Measurements from ENCODE around the gene PIP5K1C. TPM values are rescaled to one million over a fixed set of nuclear protein-coding genes. Genes with fewer than 3 reads are reported as not detected.

PIP5K1C gene
- total RNA-seq, 1 experiment from 2014 or later = 13.3 TPM

GRCh38 chr19:3737487-3738205 lies 37.4 kb upstream of the PIP5K1C start:
- DNase-seq (ENCODE audit: unreplicated experiment) = no peak
- CTCF ChIA-PET = interaction anchor here (0.6 to 0.7 kb wide), 3 partner anchors 17 to 126 kb away, joined by 3 to 4 read pairs (median 3); no protein-coding TSS in a partner anchor
- H3K4me1 Mint-ChIP-seq (ENCODE audit: insufficient read depth, unreplicated experiment) = no peaks in the 10 kb centered on the region
- H3K27ac Mint-ChIP-seq (ENCODE audit: low read depth, unreplicated experiment) = no peak overlapping the region
- H3K27me3 Mint-ChIP-seq (ENCODE audit: insufficient read depth, unreplicated experiment) = peaks cover 11% of the 10 kb centered on the region
- POLR2A ChIA-PET = interaction anchor here (0.7 kb wide), 1 partner anchor 248 kb away, joined by 3 read pairs; the partner anchor contains the start of gene EEF2
- no peak for TF ChIP-seq CTCF (IDR thresholded peaks at IDR 0.05; ENCODE audit: unreplicated experiment)
- intact Hi-C loops (cut with micrococcal nuclease) = no loop called here
- H3K36me3 Mint-ChIP-seq (ENCODE audit: insufficient read depth, unreplicated experiment) = no peaks in the 10 kb centered on the region
- H3K4me3 Mint-ChIP-seq (ENCODE audit: unreplicated experiment) = no peak overlapping the region
- no peaks in the 10 kb centered on the region for H3K9me3 Mint-ChIP-seq (ENCODE audit: unreplicated experiment)
- BruUV-seq (replicated peaks) = no TSS peak

DNA sequence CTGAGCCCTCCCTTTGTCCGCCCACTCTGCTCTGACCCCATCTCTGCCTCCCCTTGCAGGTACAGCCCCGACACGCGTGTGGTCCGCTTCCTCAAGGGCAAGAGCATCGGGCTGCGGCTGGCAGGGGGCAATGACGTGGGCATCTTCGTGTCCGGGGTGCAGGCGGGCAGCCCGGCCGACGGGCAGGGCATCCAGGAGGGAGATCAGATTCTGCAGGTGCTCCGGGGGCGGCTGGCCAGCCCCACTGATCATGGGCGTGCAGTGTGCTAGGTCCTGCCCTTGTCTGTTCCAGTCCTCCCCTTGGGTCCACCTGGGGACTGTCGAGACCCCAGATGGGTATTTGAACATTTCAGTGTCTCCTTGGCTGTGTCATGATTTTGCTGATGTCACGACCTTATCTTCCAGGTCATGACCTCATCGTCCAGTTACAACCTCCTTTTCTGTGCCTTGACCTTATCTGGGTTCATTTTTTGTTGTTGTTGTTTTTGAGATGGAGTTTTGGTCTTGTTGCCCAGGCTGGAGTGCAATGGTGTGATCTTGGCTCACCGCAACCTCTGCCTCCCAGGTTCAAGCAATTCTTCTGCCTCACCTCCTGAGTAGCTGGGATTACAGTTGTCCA lies 35.9 kb upstream of the PIP5K1C start:
- Mint-ChIP-seq H3K4me3 (ENCODE audit: unreplicated experiment) (no peak overlapping the region), H3K4me1 (ENCODE audit: insufficient read depth, unreplicated experiment) (no peaks in the 10 kb centered on the region), H3K36me3 (ENCODE audit: insufficient read depth, unreplicated experiment) (no peaks in the 10 kb centered on the region), H3K9me3 (ENCODE audit: unreplicated experiment) (no peaks in the 10 kb centered on the region), H3K27ac (ENCODE audit: low read depth, unreplicated experiment) (no peak overlapping the region), H3K27me3 (ENCODE audit: insufficient read depth, unreplicated experiment) (peaks cover 11% of the 10 kb centered on the region)
- DNase-seq (ENCODE audit: unreplicated experiment) = no peak
- CTCF ChIA-PET = no interaction called here
- no peak for TF ChIP-seq CTCF (IDR thresholded peaks at IDR 0.05; ENCODE audit: unreplicated experiment)
- intact Hi-C loops (cut with micrococcal nuclease) = no loop called here
- no TSS peak for BruUV-seq (replicated peaks)
- POLR2A ChIA-PET = no interaction called here

- CTCF ChIA-PET = no interaction called here
- H3K36me3 Mint-ChIP-seq (ENCODE audit: insufficient read depth, unreplicated experiment) = no peaks in the 10 kb centered on the region
- no TSS peak for BruUV-seq (replicated peaks)
- no peak overlapping the region for H3K27ac Mint-ChIP-seq (ENCODE audit: low read depth, unreplicated experiment)
- H3K4me1 Mint-ChIP-seq (ENCODE audit: insufficient read depth, unreplicated experiment) = peaks cover 6% of the 10 kb centered on the region
- peaks cover 11% of the 10 kb centered on the region for H3K27me3 Mint-ChIP-seq (ENCODE audit: insufficient read depth, unreplicated experiment)
- no peaks in the 10 kb centered on the region for H3K9me3 Mint-ChIP-seq (ENCODE audit: unreplicated experiment)
- TF ChIP-seq CTCF (IDR thresholded peaks at IDR 0.05; ENCODE audit: unreplicated experiment) = no peak
- intact Hi-C loops (cut with micrococcal nuclease) = no loop called here
- POLR2A ChIA-PET = no interaction called here
- H3K4me3 Mint-ChIP-seq (ENCODE audit: unreplicated experiment) = no peak overlapping the region
- DNase-seq (ENCODE audit: unreplicated experiment) = no peak
Observed at GRCh38 chr19:3734310-3734600, 34.0 kb upstream of the PIP5K1C start.

- H3K36me3 Mint-ChIP-seq (ENCODE audit: insufficient read depth, unreplicated experiment) = no peaks in the 10 kb centered on the region
- CTCF ChIA-PET = interaction anchor here (0.7 kb wide), 1 partner anchor 505 kb away, joined by 3 read pairs; no protein-coding TSS in a partner anchor
- BruUV-seq (replicated peaks) = no TSS peak
- H3K9me3 Mint-ChIP-seq (ENCODE audit: unreplicated experiment) = no peaks in the 10 kb centered on the region
- intact Hi-C loops (cut with micrococcal nuclease) = no loop called here
- POLR2A ChIA-PET = no interaction called here
- DNase-seq (ENCODE audit: unreplicated experiment) = no peak
- H3K4me1 Mint-ChIP-seq (ENCODE audit: insufficient read depth, unreplicated experiment) = peaks cover 6% of the 10 kb centered on the region
- peaks cover 11% of the 10 kb centered on the region for H3K27me3 Mint-ChIP-seq (ENCODE audit: insufficient read depth, unreplicated experiment)
- TF ChIP-seq CTCF (IDR thresholded peaks at IDR 0.05; ENCODE audit: unreplicated experiment) = no peak
- H3K27ac Mint-ChIP-seq (ENCODE audit: low read depth, unreplicated experiment) = no peak overlapping the region
- H3K4me3 Mint-ChIP-seq (ENCODE audit: unreplicated experiment) = no peak overlapping the region
Observed at GRCh38 chr19:3733549-3734309, 33.5 kb upstream of the PIP5K1C start.

Measured in MCF 10A (cell line).